ENCODE results near the gene ZCCHC18.

- TF ChIP-seq RARB (CRISPR knock-in tag; IDR thresholded peaks at IDR 0.05) (no peak), POU6F1 (CRISPR knock-in tag; IDR thresholded peaks at IDR 0.05; ENCODE audit: borderline replicate concordance, low read depth) (no peak), TSHZ2 (CRISPR knock-in tag; IDR thresholded peaks at IDR 0.05) (no peak), ESRRG (CRISPR knock-in tag; IDR thresholded peaks at IDR 0.05) (no peak), ZFP30 (CRISPR knock-in tag; IDR thresholded peaks at IDR 0.05) (no peak), PATZ1 (CRISPR knock-in tag; IDR thresholded peaks at IDR 0.05; ENCODE audit: borderline replicate concordance) (no peak)
Observed at GRCh38 chrX:104118765-104119164, 6.4 kb downstream of the ZCCHC18 start.

All from SK-N-SH treated with all-trans-retinoic acid at 6 μM for 48 hours (cell line).